Glutamatergic neuron (in vitro differentiated cells): Measurements from ENCODE around the gene FSD1. TPM values are rescaled to one million over a fixed set of nuclear protein-coding genes. Genes with fewer than 3 reads are reported as not detected.

Source experiments
- DNase-seq: peaks from one replicate; pipeline ENCODE4 v3.0.0; 2022
- H3K27ac Mint-ChIP-seq: one replicate; pipeline ENCODE4 v1.8.0; 2020; ENCODE audit warnings: mild to moderate bottlenecking, mixed read lengths, inconsistent platforms; ENCODE audit not compliant: unreplicated experiment
- H3K27me3 Mint-ChIP-seq: one replicate; pipeline ENCODE4 v1.8.0; 2020; ENCODE audit warnings: mild to moderate bottlenecking, moderate library complexity, mixed read lengths, inconsistent platforms; ENCODE audit not compliant: unreplicated experiment
- H3K36me3 Mint-ChIP-seq: one replicate; pipeline ENCODE4 v1.8.0; 2020; ENCODE audit warnings: mild to moderate bottlenecking, mixed read lengths, inconsistent platforms; ENCODE audit not compliant: unreplicated experiment
- H3K4me1 Mint-ChIP-seq: one replicate; pipeline ENCODE4 v1.8.0; 2020; ENCODE audit warnings: mild to moderate bottlenecking, low read depth, mixed read lengths, inconsistent platforms; ENCODE audit not compliant: unreplicated experiment
- H3K4me3 Mint-ChIP-seq: one replicate; pipeline ENCODE4 v1.8.0; 2020; ENCODE audit warnings: mild to moderate bottlenecking, mixed read lengths, inconsistent platforms; ENCODE audit not compliant: unreplicated experiment
- H3K9me3 Mint-ChIP-seq: one replicate; pipeline ENCODE4 v1.8.0; 2020; ENCODE audit warnings: mild to moderate bottlenecking, moderate library complexity, mixed read lengths, inconsistent platforms; ENCODE audit not compliant: unreplicated experiment
- total RNA-seq: library from RNA; stranded (reverse); fragmentation: NEBNext Ultra II Directional; extraction: Animal tissue kit (Norgen Biotek cat#: 25700); gene quantifications from one replicate; pipeline ENCODE4 v1.2.1, GENCODE V29; 2021; ENCODE audit not compliant: unreplicated experiment
- TF ChIP-seq, protein P1 (sequence below): fragments of 200-600 bp; sonication (generic); IDR thresholded peaks from one replicate; pipeline ENCODE4 v1.5.0; 2021; ENCODE audit not compliant: partially characterized antibody, unreplicated experiment

Gene FSD1
- total RNA-seq, 1 donor from 2014 or later = 156 TPM

GRCh38 chr19:4300589-4300988, 3.8 kb upstream of the FSD1 start:
- H3K27me3 Mint-ChIP-seq = peaks cover 5% of the 10 kb centered on the region
- peaks cover 8% of the 10 kb centered on the region for H3K9me3 Mint-ChIP-seq
- H3K36me3 Mint-ChIP-seq = no peaks in the 10 kb centered on the region
- H3K4me3 Mint-ChIP-seq = no peak overlapping the region
- H3K4me1 Mint-ChIP-seq = peaks cover 7% of the 10 kb centered on the region
- TF ChIP-seq, protein P1, sequence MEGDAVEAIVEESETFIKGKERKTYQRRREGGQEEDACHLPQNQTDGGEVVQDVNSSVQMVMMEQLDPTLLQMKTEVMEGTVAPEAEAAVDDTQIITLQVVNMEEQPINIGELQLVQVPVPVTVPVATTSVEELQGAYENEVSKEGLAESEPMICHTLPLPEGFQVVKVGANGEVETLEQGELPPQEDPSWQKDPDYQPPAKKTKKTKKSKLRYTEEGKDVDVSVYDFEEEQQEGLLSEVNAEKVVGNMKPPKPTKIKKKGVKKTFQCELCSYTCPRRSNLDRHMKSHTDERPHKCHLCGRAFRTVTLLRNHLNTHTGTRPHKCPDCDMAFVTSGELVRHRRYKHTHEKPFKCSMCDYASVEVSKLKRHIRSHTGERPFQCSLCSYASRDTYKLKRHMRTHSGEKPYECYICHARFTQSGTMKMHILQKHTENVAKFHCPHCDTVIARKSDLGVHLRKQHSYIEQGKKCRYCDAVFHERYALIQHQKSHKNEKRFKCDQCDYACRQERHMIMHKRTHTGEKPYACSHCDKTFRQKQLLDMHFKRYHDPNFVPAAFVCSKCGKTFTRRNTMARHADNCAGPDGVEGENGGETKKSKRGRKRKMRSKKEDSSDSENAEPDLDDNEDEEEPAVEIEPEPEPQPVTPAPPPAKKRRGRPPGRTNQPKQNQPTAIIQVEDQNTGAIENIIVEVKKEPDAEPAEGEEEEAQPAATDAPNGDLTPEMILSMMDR = no peak
- H3K27ac Mint-ChIP-seq = no peak overlapping the region
- DNase-seq = no peak

GRCh38 chr19:4301590-4302242, 2.7 kb upstream of the FSD1 start:
- no peak for DNase-seq
- no peaks in the 10 kb centered on the region for H3K36me3 Mint-ChIP-seq
- peaks cover 6% of the 10 kb centered on the region for H3K4me1 Mint-ChIP-seq
- H3K4me3 Mint-ChIP-seq = peak overlapping the region; percentile 16
- no peak overlapping the region for H3K27ac Mint-ChIP-seq
- TF ChIP-seq, protein P1 = no peak
- H3K27me3 Mint-ChIP-seq = peaks cover 10% of the 10 kb centered on the region
- H3K9me3 Mint-ChIP-seq = peaks cover 8% of the 10 kb centered on the region

DNA sequence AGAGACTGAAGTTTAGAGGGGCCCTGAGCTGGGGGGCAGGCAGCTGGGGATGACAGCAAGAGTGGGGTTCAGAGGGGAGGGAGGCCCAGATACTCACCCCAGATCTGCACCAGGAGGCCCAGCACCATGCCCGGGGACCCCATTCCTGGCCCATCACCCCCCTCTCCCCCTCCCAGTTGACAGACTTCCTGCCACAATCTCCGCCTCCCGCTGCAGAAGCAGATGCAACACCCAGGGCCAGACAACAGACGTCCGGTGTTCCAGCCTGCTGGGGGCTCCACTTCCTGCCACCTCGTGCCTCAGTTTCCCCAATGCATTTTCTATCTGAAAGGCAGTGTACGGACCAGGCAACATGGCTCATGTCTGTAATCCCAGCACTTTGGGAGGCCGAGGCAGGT, 2.2 kb upstream of the FSD1 start, which contains the start of gene TMIGD2:
Gene TMIGD2, minus strand, starts transcription at position 147 of the 398 bp plus-strand sequence. Its CDS starts 4 bp downstream, at position 143.
- H3K27ac Mint-ChIP-seq = no peak within 1 kb of the TSS
- H3K36me3 Mint-ChIP-seq = no peaks in the 10 kb centered on the region
- peaks cover 8% of the 10 kb centered on the region for H3K9me3 Mint-ChIP-seq
- peak within 1 kb of the TSS; percentile 16 for H3K4me3 Mint-ChIP-seq
- no peak for DNase-seq
- TF ChIP-seq, protein P1 = no peak
- H3K27me3 Mint-ChIP-seq = peaks cover 12% of the 10 kb centered on the region
- peaks cover 7% of the 10 kb centered on the region for H3K4me1 Mint-ChIP-seq

- no peaks in the 10 kb centered on the region for H3K36me3 Mint-ChIP-seq
- DNase-seq = no peak
- peak overlapping the region; percentile 85 for H3K4me3 Mint-ChIP-seq
- peaks cover 8% of the 10 kb centered on the region for H3K9me3 Mint-ChIP-seq
- TF ChIP-seq, protein P1 = no peak
- H3K4me1 Mint-ChIP-seq = peaks cover 7% of the 10 kb centered on the region
- peak overlapping the region; percentile 66 for H3K27ac Mint-ChIP-seq
- peaks cover 12% of the 10 kb centered on the region for H3K27me3 Mint-ChIP-seq
These were observed 420 bp upstream of the FSD1 start for GRCh38 chr19:4303819-4304537.

- H3K27me3 Mint-ChIP-seq = peaks cover 12% of the 10 kb centered on the region
- no peak for DNase-seq
- peaks cover 7% of the 10 kb centered on the region for H3K4me1 Mint-ChIP-seq
- TF ChIP-seq, protein P1 = no peak
- peak overlapping the region; percentile 43 for H3K27ac Mint-ChIP-seq
- H3K4me3 Mint-ChIP-seq = peak overlapping the region; percentile 65
- peaks cover 8% of the 10 kb centered on the region for H3K9me3 Mint-ChIP-seq
- H3K36me3 Mint-ChIP-seq = no peaks in the 10 kb centered on the region
These were observed 837 bp downstream of the FSD1 start for GRCh38 chr19:4305257-4305612.
